Loucy (cell line): Measurements from ENCODE around the gene UBE2G2.

Experiments
- H2AFZ ChIP-seq: fragments of 200-600 bp; sonication (generic); 2 replicates; pipeline ENCODE4 v1.6.0; 2016; ENCODE audit warnings: antibody characterized with exemption, mild to moderate bottlenecking, low read length, moderate library complexity
- H3F3A ChIP-seq: fragments of 200-600 bp; 2 replicates; pipeline ENCODE4 v1.6.0; 2016; ENCODE audit warnings: antibody characterized with exemption, low read depth, mild to moderate bottlenecking
- H3K27me3 ChIP-seq: fragments of 200-600 bp; sonication (generic); 2 replicates; pipeline ENCODE4 v1.6.1; 2014; ENCODE audit warnings: low read length, mild to moderate bottlenecking; ENCODE audit not compliant: insufficient read depth, poor library complexity, severe bottlenecking
- H3K36me3 ChIP-seq: fragments of 200-600 bp; sonication (generic); 2 replicates; pipeline ENCODE4 v1.6.1; 2016; ENCODE audit warnings: low read length; ENCODE audit not compliant: insufficient read depth
- H3K4me1 ChIP-seq: fragments of 200-600 bp; sonication (generic); 2 replicates; pipeline ENCODE4 v1.5.1; 2014; ENCODE audit warnings: low read length, mild to moderate bottlenecking; ENCODE audit not compliant: insufficient read depth, poor library complexity, severe bottlenecking
- H3K4me2 ChIP-seq: fragments of 200-600 bp; sonication (generic); 2 replicates; pipeline ENCODE4 v1.6.0; 2014; ENCODE audit warnings: antibody characterized with exemption, low read length, low read depth, mild to moderate bottlenecking; ENCODE audit not compliant: poor library complexity, severe bottlenecking
- H3K4me3 ChIP-seq: fragments of 200-600 bp; sonication (generic); 2 replicates; pipeline ENCODE4 v1.5.1; 2014; ENCODE audit warnings: low read length, mild to moderate bottlenecking, mixed read lengths; ENCODE audit not compliant: poor library complexity, severe bottlenecking
- H3K79me2 ChIP-seq: fragments of 200-600 bp; sonication (generic); 2 replicates; pipeline ENCODE4 v1.6.1; 2014; ENCODE audit warnings: low read length; ENCODE audit not compliant: insufficient read depth
- H3K9ac ChIP-seq: fragments of 200-600 bp; sonication (generic); 2 replicates; pipeline ENCODE4 v1.6.0; 2014; ENCODE audit warnings: mild to moderate bottlenecking, low read depth, low read length, moderate library complexity; ENCODE audit not compliant: poor library complexity, severe bottlenecking
- H3K9me2 ChIP-seq: fragments of 200-600 bp; sonication (generic); replicated peaks from 2 replicates; pipeline ENCODE4 v1.6.1; 2016; ENCODE audit warnings: low read depth, low read length, mixed read lengths
- H3K9me3 ChIP-seq: fragments of 200-600 bp; sonication (generic); 2 replicates; pipeline ENCODE4 v1.6.1; 2014; ENCODE audit warnings: mild to moderate bottlenecking, antibody characterized with exemption, low read length, low read depth; ENCODE audit not compliant: insufficient read depth
- H4K20me1 ChIP-seq: fragments of 200-600 bp; sonication (generic); 2 replicates; pipeline ENCODE4 v1.6.0; 2014; ENCODE audit warnings: antibody characterized with exemption, low read length, mild to moderate bottlenecking; ENCODE audit not compliant: insufficient read depth, poor library complexity, severe bottlenecking
- CTCF ChIP-seq: fragments of 200-600 bp; sonication (generic); conservative IDR thresholded peaks from 2 replicates; pipeline ENCODE4 v1.5.1; 2014; ENCODE audit warnings: mild to moderate bottlenecking, antibody characterized with exemption, low read length
- EZH2phosphoT487 ChIP-seq: fragments of 200-600 bp; IDR thresholded peaks from 2 replicates; pipeline ENCODE4 v1.6.1; 2018; ENCODE audit warnings: antibody characterized with exemption, mild to moderate bottlenecking, moderate library complexity, borderline replicate concordance

The UBE2G2 gene

GRCh38 chr21:44814498-44815023 lies 12.9 kb upstream of the UBE2G2 start:
- Histone ChIP-seq H3K27me3 (no peaks in the 10 kb centered on the region), H3K4me1 (peaks cover 19% of the 10 kb centered on the region), H3K9me3 (no peaks in the 10 kb centered on the region), H3K36me3 (peaks cover 19% of the 10 kb centered on the region; the same call in 1 of the 2 replicates), H2AFZ (no peak overlapping the region), H3K9me2 (no peaks in the 10 kb centered on the region), H3K4me2 (peak overlapping the region; percentile 78), H3K9ac (peak overlapping the region; percentile 22), H4K20me1 (peaks cover 74% of the 10 kb centered on the region), H3F3A (no peaks in the 10 kb centered on the region), H3K79me2 (peaks cover 87% of the 10 kb centered on the region), H3K4me3 (peak overlapping the region; percentile 40)
- TF ChIP-seq EZH2phosphoT487 (no peak), CTCF (no peak)

GRCh38 chr21:44813727-44814126 lies 12.1 kb upstream of the UBE2G2 start:
- TF ChIP-seq EZH2phosphoT487 (no peak), CTCF (no peak)
- no peaks in the 10 kb centered on the region for H3K27me3 ChIP-seq
- peaks cover 27% of the 10 kb centered on the region; the same call in 1 of the 2 replicates for H3K36me3 ChIP-seq
- H3K9ac ChIP-seq: peak overlapping the region; percentile 22
- H3F3A ChIP-seq: no peaks in the 10 kb centered on the region
- peak overlapping the region; percentile 78 for H3K4me2 ChIP-seq
- peaks cover 74% of the 10 kb centered on the region for H4K20me1 ChIP-seq
- H3K9me2 ChIP-seq: no peaks in the 10 kb centered on the region
- H3K9me3 ChIP-seq: no peaks in the 10 kb centered on the region
- H3K4me1 ChIP-seq: peaks cover 17% of the 10 kb centered on the region
- H2AFZ ChIP-seq: no peak overlapping the region
- H3K4me3 ChIP-seq: no peak overlapping the region
- H3K79me2 ChIP-seq: peaks cover 88% of the 10 kb centered on the region

- Histone ChIP-seq H3K9me2 (no peaks in the 10 kb centered on the region), H3K4me2 (peak overlapping the region; percentile 45), H3K9me3 (no peaks in the 10 kb centered on the region), H3K36me3 (peaks cover 27% of the 10 kb centered on the region; the same call in 1 of the 2 replicates), H3K4me1 (peaks cover 12% of the 10 kb centered on the region), H3F3A (no peaks in the 10 kb centered on the region), H3K27me3 (no peaks in the 10 kb centered on the region), H2AFZ (no peak overlapping the region), H4K20me1 (peaks cover 74% of the 10 kb centered on the region), H3K4me3 (peak overlapping the region; percentile 4), H3K79me2 (peaks cover 82% of the 10 kb centered on the region), H3K9ac (no peak overlapping the region)
- TF ChIP-seq EZH2phosphoT487: no peak
- TF ChIP-seq CTCF: no peak
Measured at GRCh38 chr21:44813149-44813548, 11.5 kb upstream of the UBE2G2 start.
